K562 (cell line): ENCODE results near the gene LAMTOR4. TPM values are rescaled to one million over a fixed set of nuclear protein-coding genes. Genes with fewer than 3 reads are reported as not detected.

Source experiments
- ARID1B ChIP-seq: fragments of 450-650 bp; IDR thresholded peaks from 2 replicates; pipeline ENCODE4 v1.6.1; 2016; ENCODE audit warnings: antibody characterized with exemption, mild to moderate bottlenecking, inconsistent platforms
- CXXC5 ChIP-seq: fragments of 250-450 bp; sonication (Bioruptor Pico); IDR thresholded peaks from 2 replicates; pipeline ENCODE4 v1.8.0; 2022; ENCODE audit warnings: inconsistent platforms, mild to moderate bottlenecking, moderate library complexity
- FOXJ2 ChIP-seq: fragments of 200-800 bp; sonication (Bioruptor generic); IDR thresholded peaks from 2 replicates; pipeline ENCODE4 v1.6.1; 2016; ENCODE audit warnings: missing genetic modification characterization, missing compliant biosample characterization
- SRSF9 ChIP-seq: fragments of 200-400 bp; formaldehyde crosslinking; IDR thresholded peaks from 2 replicates; pipeline ENCODE4 v1.6.1; 2017; ENCODE audit warnings: low read depth, low read length, borderline replicate concordance
- polyA plus RNA-seq, 8 experiments: library from polyadenylated mRNA; depleted of rRNA in 4 of 8; stranded (reverse) in 5 of 8; unstranded in 3 of 8; fragments of >200 nt; fragmentation: Nextera tagmentation in 2 of 8; fragmentation: Illumina TruSeq in 1 of 8; extraction: Ambion mirVana in 2 of 8; extraction: Trizol in 1 of 8; gene quantifications; 2 replicates each; pipeline versions ENCODE4 v1.2.1 to v1.2.3, GENCODE V29; 2011 to 2014; ENCODE audit warnings: inconsistent platforms in 1 of 8, missing spikeins in 1 of 8
- total RNA-seq, 7 experiments: library from RNA; depleted of rRNA in 6 of 7; stranded (reverse); fragments of >200 nt in 6 of 7; fragmentation: Illumina TruSeq in 2 of 7; extraction: Trizol in 2 of 7; gene quantifications; 2 replicates each; pipeline versions ENCODE4 v1.2.1 to v1.2.3, GENCODE V29; 2011 to 2021; ENCODE audit warnings: low replicate concordance in 1 of 7
- TF ChIP-seq, protein P1 (sequence below): sonication (generic); formaldehyde crosslinking; IDR thresholded peaks from 2 replicates; pipeline ENCODE4 v1.8.1; 2023; ENCODE audit warnings: mild to moderate bottlenecking, missing genetic modification reagents
- TF ChIP-seq, protein P2 (sequence below): sonication (generic); formaldehyde crosslinking; IDR thresholded peaks from 2 replicates; pipeline ENCODE4 v1.8.1; 2023; ENCODE audit warnings: mild to moderate bottlenecking, missing genetic modification reagents
- TF ChIP-seq, protein P3 (sequence below), 2 experiments: IDR thresholded peaks in 1 of 2; conservative IDR thresholded peaks in 1 of 2; 2 replicates each; pipeline ENCODE4 v1.6.1; 2016; ENCODE audit warnings: low read depth in 2 of 2, mild to moderate bottlenecking in 1 of 2, missing compliant biosample characterization in 1 of 2, missing genetic modification characterization in 1 of 2, moderate library complexity in 1 of 2
- TF ChIP-seq, protein P4 (sequence below): fragments of 150-350 bp; conservative IDR thresholded peaks from 2 replicates; pipeline ENCODE4 v1.6.1; 2014; ENCODE audit warnings: low read length
- TF ChIP-seq, protein P5 (sequence below): fragments of 250-450 bp; sonication (Bioruptor Pico); IDR thresholded peaks from 2 replicates; pipeline ENCODE4 v1.9.0; 2021; ENCODE audit warnings: mild to moderate bottlenecking
- TF ChIP-seq, protein P6 (sequence below): fragments of 200-800 bp; sonication (Bioruptor generic); IDR thresholded peaks from 2 replicates; pipeline ENCODE4 v1.6.1; 2016; ENCODE audit warnings: missing genetic modification characterization, missing compliant biosample characterization

Gene LAMTOR4
- total and polyA plus RNA-seq, 9 of the 15 experiments (the other 6 are each of a cell fraction or from before 2014, with no cell fraction given) = 79.6 to 314 (median 195) TPM

DNA sequence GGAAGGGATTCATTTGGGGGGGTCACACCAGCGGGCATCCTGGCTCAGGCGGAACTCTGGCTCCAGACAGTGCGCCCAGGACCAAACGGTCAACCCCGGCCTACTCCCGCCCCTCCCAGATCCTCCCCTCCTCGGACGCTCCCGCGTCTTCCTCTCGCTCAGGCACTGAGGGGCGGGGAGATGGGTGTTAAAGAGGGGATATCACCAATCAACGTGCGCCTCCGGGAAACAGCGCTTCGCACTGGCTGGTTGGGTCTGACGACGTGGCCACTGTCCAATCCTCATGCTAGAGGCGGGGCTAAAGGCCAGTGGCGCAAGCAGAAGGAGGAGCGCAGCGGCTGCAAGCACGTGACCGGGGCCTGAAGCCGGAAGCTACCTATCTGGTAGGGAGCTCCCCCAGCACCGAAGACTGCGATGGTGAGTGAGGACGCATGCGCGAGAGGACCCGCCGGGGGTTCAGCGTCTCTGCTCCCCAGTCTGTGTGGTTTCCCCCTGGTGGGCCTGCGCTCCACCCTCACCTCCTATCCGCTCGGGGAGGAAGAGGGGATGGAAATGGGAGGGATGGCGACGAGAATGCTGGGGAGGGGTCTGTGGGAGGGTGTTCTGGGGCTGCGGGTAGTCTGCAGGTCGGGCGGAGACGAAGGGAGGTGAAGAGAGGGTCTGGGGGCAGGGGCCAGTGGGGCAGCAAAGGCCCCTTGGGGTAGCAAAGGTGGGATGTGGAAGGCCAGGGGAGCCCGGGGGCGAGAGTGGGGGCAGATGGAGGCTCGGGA is at the start of gene LAMTOR4 (continued):
- TF ChIP-seq, protein P1, sequence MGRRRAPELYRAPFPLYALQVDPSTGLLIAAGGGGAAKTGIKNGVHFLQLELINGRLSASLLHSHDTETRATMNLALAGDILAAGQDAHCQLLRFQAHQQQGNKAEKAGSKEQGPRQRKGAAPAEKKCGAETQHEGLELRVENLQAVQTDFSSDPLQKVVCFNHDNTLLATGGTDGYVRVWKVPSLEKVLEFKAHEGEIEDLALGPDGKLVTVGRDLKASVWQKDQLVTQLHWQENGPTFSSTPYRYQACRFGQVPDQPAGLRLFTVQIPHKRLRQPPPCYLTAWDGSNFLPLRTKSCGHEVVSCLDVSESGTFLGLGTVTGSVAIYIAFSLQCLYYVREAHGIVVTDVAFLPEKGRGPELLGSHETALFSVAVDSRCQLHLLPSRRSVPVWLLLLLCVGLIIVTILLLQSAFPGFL (CRISPR knock-in tag) = no peak
- TF ChIP-seq, protein P2, sequence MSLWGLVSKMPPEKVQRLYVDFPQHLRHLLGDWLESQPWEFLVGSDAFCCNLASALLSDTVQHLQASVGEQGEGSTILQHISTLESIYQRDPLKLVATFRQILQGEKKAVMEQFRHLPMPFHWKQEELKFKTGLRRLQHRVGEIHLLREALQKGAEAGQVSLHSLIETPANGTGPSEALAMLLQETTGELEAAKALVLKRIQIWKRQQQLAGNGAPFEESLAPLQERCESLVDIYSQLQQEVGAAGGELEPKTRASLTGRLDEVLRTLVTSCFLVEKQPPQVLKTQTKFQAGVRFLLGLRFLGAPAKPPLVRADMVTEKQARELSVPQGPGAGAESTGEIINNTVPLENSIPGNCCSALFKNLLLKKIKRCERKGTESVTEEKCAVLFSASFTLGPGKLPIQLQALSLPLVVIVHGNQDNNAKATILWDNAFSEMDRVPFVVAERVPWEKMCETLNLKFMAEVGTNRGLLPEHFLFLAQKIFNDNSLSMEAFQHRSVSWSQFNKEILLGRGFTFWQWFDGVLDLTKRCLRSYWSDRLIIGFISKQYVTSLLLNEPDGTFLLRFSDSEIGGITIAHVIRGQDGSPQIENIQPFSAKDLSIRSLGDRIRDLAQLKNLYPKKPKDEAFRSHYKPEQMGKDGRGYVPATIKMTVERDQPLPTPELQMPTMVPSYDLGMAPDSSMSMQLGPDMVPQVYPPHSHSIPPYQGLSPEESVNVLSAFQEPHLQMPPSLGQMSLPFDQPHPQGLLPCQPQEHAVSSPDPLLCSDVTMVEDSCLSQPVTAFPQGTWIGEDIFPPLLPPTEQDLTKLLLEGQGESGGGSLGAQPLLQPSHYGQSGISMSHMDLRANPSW (CRISPR knock-in tag) = no peak
- TF ChIP-seq ARID1B = no peak
- TF ChIP-seq, protein P3, sequence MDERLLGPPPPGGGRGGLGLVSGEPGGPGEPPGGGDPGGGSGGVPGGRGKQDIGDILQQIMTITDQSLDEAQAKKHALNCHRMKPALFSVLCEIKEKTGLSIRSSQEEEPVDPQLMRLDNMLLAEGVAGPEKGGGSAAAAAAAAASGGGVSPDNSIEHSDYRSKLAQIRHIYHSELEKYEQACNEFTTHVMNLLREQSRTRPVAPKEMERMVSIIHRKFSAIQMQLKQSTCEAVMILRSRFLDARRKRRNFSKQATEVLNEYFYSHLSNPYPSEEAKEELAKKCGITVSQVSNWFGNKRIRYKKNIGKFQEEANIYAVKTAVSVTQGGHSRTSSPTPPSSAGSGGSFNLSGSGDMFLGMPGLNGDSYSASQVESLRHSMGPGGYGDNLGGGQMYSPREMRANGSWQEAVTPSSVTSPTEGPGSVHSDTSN (CRISPR knock-in tag; IDR thresholded peaks at IDR 0.05; ENCODE audit: low read depth) = peak; percentile 67
- TF ChIP-seq, protein P3 (tag; conservative IDR thresholded peaks at IDR 0.05; ENCODE audit: low read depth) = peak; percentile 98
- TF ChIP-seq, protein P4, sequence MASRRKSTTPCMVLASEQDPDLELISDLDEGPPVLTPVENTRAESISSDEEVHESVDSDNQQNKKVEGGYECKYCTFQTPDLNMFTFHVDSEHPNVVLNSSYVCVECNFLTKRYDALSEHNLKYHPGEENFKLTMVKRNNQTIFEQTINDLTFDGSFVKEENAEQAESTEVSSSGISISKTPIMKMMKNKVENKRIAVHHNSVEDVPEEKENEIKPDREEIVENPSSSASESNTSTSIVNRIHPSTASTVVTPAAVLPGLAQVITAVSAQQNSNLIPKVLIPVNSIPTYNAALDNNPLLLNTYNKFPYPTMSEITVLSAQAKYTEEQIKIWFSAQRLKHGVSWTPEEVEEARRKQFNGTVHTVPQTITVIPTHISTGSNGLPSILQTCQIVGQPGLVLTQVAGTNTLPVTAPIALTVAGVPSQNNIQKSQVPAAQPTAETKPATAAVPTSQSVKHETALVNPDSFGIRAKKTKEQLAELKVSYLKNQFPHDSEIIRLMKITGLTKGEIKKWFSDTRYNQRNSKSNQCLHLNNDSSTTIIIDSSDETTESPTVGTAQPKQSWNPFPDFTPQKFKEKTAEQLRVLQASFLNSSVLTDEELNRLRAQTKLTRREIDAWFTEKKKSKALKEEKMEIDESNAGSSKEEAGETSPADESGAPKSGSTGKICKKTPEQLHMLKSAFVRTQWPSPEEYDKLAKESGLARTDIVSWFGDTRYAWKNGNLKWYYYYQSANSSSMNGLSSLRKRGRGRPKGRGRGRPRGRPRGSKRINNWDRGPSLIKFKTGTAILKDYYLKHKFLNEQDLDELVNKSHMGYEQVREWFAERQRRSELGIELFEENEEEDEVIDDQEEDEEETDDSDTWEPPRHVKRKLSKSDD = no peak
- TF ChIP-seq SRSF9 = no peak
- TF ChIP-seq, protein P5, sequence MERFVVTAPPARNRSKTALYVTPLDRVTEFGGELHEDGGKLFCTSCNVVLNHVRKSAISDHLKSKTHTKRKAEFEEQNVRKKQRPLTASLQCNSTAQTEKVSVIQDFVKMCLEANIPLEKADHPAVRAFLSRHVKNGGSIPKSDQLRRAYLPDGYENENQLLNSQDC (CRISPR knock-in tag) = no peak
- peak; percentile 83 for TF ChIP-seq CXXC5 (CRISPR knock-in tag)
- TF ChIP-seq, protein P6, sequence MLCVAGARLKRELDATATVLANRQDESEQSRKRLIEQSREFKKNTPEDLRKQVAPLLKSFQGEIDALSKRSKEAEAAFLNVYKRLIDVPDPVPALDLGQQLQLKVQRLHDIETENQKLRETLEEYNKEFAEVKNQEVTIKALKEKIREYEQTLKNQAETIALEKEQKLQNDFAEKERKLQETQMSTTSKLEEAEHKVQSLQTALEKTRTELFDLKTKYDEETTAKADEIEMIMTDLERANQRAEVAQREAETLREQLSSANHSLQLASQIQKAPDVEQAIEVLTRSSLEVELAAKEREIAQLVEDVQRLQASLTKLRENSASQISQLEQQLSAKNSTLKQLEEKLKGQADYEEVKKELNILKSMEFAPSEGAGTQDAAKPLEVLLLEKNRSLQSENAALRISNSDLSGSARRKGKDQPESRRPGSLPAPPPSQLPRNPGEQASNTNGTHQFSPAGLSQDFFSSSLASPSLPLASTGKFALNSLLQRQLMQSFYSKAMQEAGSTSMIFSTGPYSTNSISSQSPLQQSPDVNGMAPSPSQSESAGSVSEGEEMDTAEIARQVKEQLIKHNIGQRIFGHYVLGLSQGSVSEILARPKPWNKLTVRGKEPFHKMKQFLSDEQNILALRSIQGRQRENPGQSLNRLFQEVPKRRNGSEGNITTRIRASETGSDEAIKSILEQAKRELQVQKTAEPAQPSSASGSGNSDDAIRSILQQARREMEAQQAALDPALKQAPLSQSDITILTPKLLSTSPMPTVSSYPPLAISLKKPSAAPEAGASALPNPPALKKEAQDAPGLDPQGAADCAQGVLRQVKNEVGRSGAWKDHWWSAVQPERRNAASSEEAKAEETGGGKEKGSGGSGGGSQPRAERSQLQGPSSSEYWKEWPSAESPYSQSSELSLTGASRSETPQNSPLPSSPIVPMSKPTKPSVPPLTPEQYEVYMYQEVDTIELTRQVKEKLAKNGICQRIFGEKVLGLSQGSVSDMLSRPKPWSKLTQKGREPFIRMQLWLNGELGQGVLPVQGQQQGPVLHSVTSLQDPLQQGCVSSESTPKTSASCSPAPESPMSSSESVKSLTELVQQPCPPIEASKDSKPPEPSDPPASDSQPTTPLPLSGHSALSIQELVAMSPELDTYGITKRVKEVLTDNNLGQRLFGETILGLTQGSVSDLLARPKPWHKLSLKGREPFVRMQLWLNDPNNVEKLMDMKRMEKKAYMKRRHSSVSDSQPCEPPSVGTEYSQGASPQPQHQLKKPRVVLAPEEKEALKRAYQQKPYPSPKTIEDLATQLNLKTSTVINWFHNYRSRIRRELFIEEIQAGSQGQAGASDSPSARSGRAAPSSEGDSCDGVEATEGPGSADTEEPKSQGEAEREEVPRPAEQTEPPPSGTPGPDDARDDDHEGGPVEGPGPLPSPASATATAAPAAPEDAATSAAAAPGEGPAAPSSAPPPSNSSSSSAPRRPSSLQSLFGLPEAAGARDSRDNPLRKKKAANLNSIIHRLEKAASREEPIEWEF = no peak
- peak; percentile 53; the same call in 1 of the 2 replicates for TF ChIP-seq FOXJ2 (tag)
